SU-DHL-6 (cell line): ENCODE results near the gene PLA2G4B.

Source experiments
- H2AFZ ChIP-seq: fragments of 200-600 bp; sonication (generic); 2 replicates; pipeline ENCODE4 v1.6.1; 2014; ENCODE audit warnings: low read depth, mild to moderate bottlenecking, moderate library complexity, mixed read lengths, antibody characterized with exemption, low read length; ENCODE audit not compliant: severe bottlenecking
- H3F3A ChIP-seq: fragments of 200-600 bp; shearing (Covaris generic); 2 replicates; pipeline ENCODE4 v1.6.0; 2016; ENCODE audit warnings: antibody characterized with exemption, mild to moderate bottlenecking; ENCODE audit not compliant: insufficient read depth
- H3K27ac ChIP-seq: fragments of 200-600 bp; sonication (generic); 2 replicates; pipeline ENCODE4 v1.5.1; 2016; ENCODE audit warnings: low read depth, mild to moderate bottlenecking, low read length, moderate library complexity, mixed read lengths
- H3K27me3 ChIP-seq: fragments of 200-600 bp; sonication (generic), shearing (Covaris generic); 2 replicates; pipeline ENCODE4 v1.6.0; 2014; ENCODE audit warnings: mild to moderate bottlenecking, low read length
- H3K36me3 ChIP-seq: fragments of 200-600 bp; sonication (generic); 2 replicates; pipeline ENCODE4 v1.6.1; 2014; ENCODE audit warnings: mild to moderate bottlenecking, low read length, mixed read lengths
- H3K4me2 ChIP-seq: fragments of 300-600, 200-600 bp; shearing (Covaris generic), sonication (generic); 2 replicates; pipeline ENCODE4 v1.6.0; 2014; ENCODE audit warnings: low read length, low read depth, mild to moderate bottlenecking; ENCODE audit not compliant: poor library complexity, severe bottlenecking
- H3K4me3 ChIP-seq: fragments of 200-600 bp; sonication (generic); 2 replicates; pipeline ENCODE4 v1.5.1; 2014; ENCODE audit warnings: antibody characterized with exemption, low read length, mild to moderate bottlenecking, mixed read lengths; ENCODE audit not compliant: insufficient read depth, poor library complexity, severe bottlenecking
- H3K79me2 ChIP-seq: fragments of 200-600 bp; sonication (generic); 2 replicates; pipeline ENCODE4 v1.6.1; 2014; ENCODE audit warnings: mild to moderate bottlenecking, low read length, moderate library complexity; ENCODE audit not compliant: insufficient read depth
- H3K9ac ChIP-seq: fragments of 200-600 bp; sonication (generic); 2 replicates; pipeline ENCODE4 v1.7.0; 2014; ENCODE audit warnings: mild to moderate bottlenecking, low read length
- H3K9me2 ChIP-seq: fragments of 200-600 bp; sonication (generic); replicated peaks from 2 replicates; pipeline ENCODE4 v1.6.1; 2014; ENCODE audit warnings: low read length; ENCODE audit not compliant: insufficient read depth
- H3K9me3 ChIP-seq: fragments of 200-600 bp; sonication (generic); 2 replicates; pipeline ENCODE4 v1.6.1; 2014; ENCODE audit warnings: low read length, mixed read lengths; ENCODE audit not compliant: insufficient read depth
- H4K20me1 ChIP-seq: fragments of 200-600 bp; sonication (generic); 2 replicates; pipeline ENCODE4 v1.6.1; 2014; ENCODE audit warnings: low read depth, mild to moderate bottlenecking, antibody characterized with exemption, low read length, moderate library complexity, mixed read lengths
- EZH2phosphoT487 ChIP-seq: fragments of 200-600 bp; sonication (generic), shearing (Covaris generic); conservative IDR thresholded peaks from 2 replicates; pipeline ENCODE4 v1.6.1; 2018; ENCODE audit warnings: mild to moderate bottlenecking, antibody characterized with exemption, low read length, moderate library complexity, mixed read lengths
- TF ChIP-seq, protein P1 (sequence below): fragments of 200-600 bp; sonication (generic); IDR thresholded peaks from one replicate; pipeline ENCODE4 v1.5.1; 2017; ENCODE audit warnings: antibody characterized with exemption, mild to moderate bottlenecking, low read length, moderate library complexity; ENCODE audit not compliant: insufficient read depth, poor library complexity, severe bottlenecking

PLA2G4B gene

GRCh38 chr15:41874736-41875135 is 36.1 kb downstream of the PLA2G4B start:
- H2AFZ ChIP-seq = no peak overlapping the region
- H3K4me2 ChIP-seq = no peak overlapping the region
- H3K9me3 ChIP-seq = no peaks in the 10 kb centered on the region
- TF ChIP-seq, protein P1, sequence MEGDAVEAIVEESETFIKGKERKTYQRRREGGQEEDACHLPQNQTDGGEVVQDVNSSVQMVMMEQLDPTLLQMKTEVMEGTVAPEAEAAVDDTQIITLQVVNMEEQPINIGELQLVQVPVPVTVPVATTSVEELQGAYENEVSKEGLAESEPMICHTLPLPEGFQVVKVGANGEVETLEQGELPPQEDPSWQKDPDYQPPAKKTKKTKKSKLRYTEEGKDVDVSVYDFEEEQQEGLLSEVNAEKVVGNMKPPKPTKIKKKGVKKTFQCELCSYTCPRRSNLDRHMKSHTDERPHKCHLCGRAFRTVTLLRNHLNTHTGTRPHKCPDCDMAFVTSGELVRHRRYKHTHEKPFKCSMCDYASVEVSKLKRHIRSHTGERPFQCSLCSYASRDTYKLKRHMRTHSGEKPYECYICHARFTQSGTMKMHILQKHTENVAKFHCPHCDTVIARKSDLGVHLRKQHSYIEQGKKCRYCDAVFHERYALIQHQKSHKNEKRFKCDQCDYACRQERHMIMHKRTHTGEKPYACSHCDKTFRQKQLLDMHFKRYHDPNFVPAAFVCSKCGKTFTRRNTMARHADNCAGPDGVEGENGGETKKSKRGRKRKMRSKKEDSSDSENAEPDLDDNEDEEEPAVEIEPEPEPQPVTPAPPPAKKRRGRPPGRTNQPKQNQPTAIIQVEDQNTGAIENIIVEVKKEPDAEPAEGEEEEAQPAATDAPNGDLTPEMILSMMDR = no peak
- TF ChIP-seq EZH2phosphoT487 = no peak
- no peaks in the 10 kb centered on the region for H3K27me3 ChIP-seq
- H3K27ac ChIP-seq = no peak overlapping the region
- no peak overlapping the region for H3K9ac ChIP-seq
- H3F3A ChIP-seq = no peaks in the 10 kb centered on the region
- no peaks in the 10 kb centered on the region for H3K9me2 ChIP-seq
- no peak overlapping the region for H3K4me3 ChIP-seq
- no peaks in the 10 kb centered on the region for H3K79me2 ChIP-seq
- H3K36me3 ChIP-seq = no peaks in the 10 kb centered on the region
- H4K20me1 ChIP-seq = no peaks in the 10 kb centered on the region

- no peaks in the 10 kb centered on the region for H3K36me3 ChIP-seq
- no peak overlapping the region for H3K27ac ChIP-seq
- no peaks in the 10 kb centered on the region for H3K27me3 ChIP-seq
- no peaks in the 10 kb centered on the region for H3F3A ChIP-seq
- H3K4me2 ChIP-seq = no peak overlapping the region
- H2AFZ ChIP-seq = no peak overlapping the region
- TF ChIP-seq, protein P1 = no peak
- TF ChIP-seq EZH2phosphoT487 = no peak
- H3K4me3 ChIP-seq = no peak overlapping the region
- H3K9me3 ChIP-seq = no peaks in the 10 kb centered on the region
- H4K20me1 ChIP-seq = no peaks in the 10 kb centered on the region
- H3K9ac ChIP-seq = no peak overlapping the region
- no peaks in the 10 kb centered on the region for H3K79me2 ChIP-seq
- H3K9me2 ChIP-seq = no peaks in the 10 kb centered on the region
Measured at GRCh38 chr15:41876007-41876406, 37.4 kb downstream of the PLA2G4B start.

DNA sequence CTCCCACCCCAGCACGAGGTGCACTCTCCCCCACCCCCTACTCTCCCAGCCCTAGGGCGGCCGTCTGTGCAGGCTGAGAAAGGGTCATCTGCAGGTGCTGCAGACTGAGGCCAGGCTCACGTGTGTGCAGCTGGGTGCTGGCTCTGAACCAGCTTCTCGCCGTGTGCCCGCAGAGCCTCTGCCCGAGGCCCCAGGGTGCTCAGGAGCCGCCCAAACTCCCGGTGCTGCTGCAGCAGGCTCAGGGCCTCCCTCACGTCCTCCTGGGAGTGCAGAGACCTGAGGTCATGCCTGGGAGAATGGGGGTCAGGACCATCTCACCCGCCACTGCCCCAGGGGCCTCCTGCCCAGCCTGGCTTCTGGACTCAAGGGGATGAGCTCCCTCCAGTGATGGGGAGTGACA is 38.0 kb downstream of the PLA2G4B start:
- Histone ChIP-seq H3K79me2 (no peaks in the 10 kb centered on the region), H3K9me3 (no peaks in the 10 kb centered on the region), H4K20me1 (no peaks in the 10 kb centered on the region), H3F3A (no peaks in the 10 kb centered on the region), H3K4me2 (no peak overlapping the region), H3K9ac (no peak overlapping the region), H3K9me2 (no peaks in the 10 kb centered on the region), H3K36me3 (no peaks in the 10 kb centered on the region), H2AFZ (no peak overlapping the region), H3K27me3 (no peaks in the 10 kb centered on the region), H3K4me3 (no peak overlapping the region), H3K27ac (no peak overlapping the region)
- no peak for TF ChIP-seq EZH2phosphoT487
- TF ChIP-seq, protein P1 = no peak
